H7 (cell line): Measurements from ENCODE around the gene LDLRAD4. TPM values are rescaled to one million over a fixed set of nuclear protein-coding genes. Genes with fewer than 3 reads are reported as not detected.
A peak's percentile ranks its signal among the peaks of the same experiment; 100 is the strongest.

ENCODE experiments used
- DNase-seq: peaks from one replicate; pipeline ENCODE4 v3.0.0; 2012
- H3K27me3 ChIP-seq: 2 replicates; pipeline ENCODE4 v1.6.0; 2011; ENCODE audit warnings: mild to moderate bottlenecking, low read length; ENCODE audit not compliant: control insufficient read depth, insufficient read depth
- H3K36me3 ChIP-seq: replicated peaks from 2 replicates; pipeline ENCODE4 v1.5.1; 2011; ENCODE audit warnings: low read length; ENCODE audit not compliant: control insufficient read depth, insufficient read depth
- H3K4me3 ChIP-seq: 2 replicates; pipeline ENCODE4 v1.5.1; 2011; ENCODE audit warnings: low read depth, mild to moderate bottlenecking, control low read depth, low read length, moderate library complexity; ENCODE audit not compliant: insufficient read depth
- total RNA-seq: library from RNA; depleted of rRNA; stranded (reverse); fragments of >200 nt; shearing (Covaris generic); gene quantifications from 2 replicates; pipeline ENCODE4 v1.2.3, GENCODE V29; 2014

Gene LDLRAD4
- total RNA-seq, 1 experiment from 2014 or later = 21.0 TPM

DNA sequence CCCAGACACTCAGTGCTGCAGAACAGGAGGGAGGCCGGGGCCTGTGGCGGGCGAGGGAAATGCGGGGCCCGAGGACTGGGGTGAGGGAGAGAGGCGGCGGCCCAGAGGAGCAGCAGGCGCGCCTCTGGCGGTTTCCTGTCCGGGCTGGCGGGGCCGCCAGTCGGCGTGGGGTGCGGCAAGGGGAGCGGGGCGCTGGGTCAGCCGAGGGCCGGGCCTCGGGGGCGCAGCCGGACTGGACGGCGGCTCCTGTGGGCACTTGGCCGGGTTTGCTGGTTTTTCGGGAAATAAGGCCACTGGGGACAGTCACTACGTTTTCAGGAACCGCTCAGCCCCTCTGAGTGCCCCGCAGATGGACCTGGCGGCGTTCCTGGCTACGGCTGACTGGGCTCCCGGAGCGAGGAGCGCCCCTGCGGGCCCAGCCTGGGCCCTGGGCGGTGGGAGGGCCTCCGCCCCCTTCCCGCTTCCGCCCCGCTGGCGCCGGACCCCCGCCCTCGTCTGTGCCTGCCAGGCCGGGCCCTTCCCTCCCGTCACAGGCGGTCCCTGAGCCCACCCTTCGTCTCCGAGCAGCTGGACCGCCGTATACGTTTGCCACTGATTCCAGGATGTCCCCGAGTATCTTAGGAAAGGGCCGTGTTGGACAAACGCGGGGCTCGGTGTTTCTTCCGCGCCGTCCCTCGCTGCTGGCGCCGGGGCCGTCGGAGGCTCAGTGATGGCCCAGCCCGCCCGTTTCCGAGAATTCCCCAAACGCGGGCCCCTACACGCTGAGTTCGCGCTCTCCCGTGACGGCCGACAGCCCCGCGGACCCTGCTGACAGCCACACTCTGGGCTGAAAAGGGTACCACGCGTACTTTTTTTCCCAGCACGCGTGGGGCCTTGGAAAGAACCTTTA, 423.2 kb downstream of the LDLRAD4 start:
- H3K36me3 ChIP-seq = no peaks in the 10 kb centered on the region
- H3K4me3 ChIP-seq = peak overlapping the region; percentile 30; the same call in 1 of the 2 replicates
- DNase-seq = peak; percentile 72
- no peaks in the 10 kb centered on the region for H3K27me3 ChIP-seq

DNA sequence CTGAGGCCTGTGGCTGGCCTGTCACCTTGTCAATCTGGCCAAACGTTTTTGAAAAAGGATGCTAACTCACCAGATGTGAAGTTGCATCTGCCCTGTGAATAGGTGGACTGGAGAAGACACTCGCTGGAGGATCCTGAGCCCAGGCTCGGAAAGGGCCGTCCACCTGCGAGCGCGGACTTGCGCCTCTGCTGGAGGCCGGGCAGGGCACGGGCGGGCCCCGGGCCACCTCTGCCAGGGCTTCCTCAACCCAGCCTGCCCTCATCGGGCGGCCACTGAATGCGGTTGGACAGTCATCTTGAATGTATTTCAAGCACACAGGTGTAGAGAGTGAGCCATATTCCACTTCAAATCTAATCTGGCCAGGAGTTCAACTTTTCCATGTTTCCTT, 423.9 kb downstream of the LDLRAD4 start:
- H3K36me3 ChIP-seq = no peaks in the 10 kb centered on the region
- H3K4me3 ChIP-seq = no peak overlapping the region
- no peaks in the 10 kb centered on the region for H3K27me3 ChIP-seq
- peak; percentile 54 for DNase-seq

DNA sequence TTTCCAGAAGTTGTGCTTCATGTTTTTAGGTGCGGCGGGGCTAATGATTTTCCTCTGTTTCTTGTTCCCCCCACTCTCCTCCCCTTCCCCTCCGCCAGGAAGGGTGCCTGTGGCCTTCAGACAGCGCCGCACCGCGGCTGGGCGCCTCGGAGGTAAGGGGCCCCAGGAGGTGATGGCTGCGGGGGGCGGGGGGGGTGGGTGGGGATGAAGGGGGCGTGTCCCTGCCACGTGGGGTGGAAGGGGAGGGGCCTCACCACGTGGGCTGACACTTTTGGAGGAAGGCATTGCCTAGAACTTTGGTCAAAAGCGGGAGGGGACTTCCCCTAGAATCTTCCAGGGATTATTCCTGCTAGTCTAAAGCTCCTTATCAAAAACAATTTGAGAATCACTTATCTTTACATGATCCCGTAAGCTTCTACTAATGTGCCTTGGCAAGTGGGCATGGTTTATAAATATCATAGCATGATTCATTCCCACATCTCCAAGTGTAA, 424.7 kb downstream of the LDLRAD4 start:
- Histone ChIP-seq H3K36me3 (no peaks in the 10 kb centered on the region), H3K4me3 (no peak overlapping the region), H3K27me3 (no peaks in the 10 kb centered on the region)
- peak; percentile 55 for DNase-seq

DNA sequence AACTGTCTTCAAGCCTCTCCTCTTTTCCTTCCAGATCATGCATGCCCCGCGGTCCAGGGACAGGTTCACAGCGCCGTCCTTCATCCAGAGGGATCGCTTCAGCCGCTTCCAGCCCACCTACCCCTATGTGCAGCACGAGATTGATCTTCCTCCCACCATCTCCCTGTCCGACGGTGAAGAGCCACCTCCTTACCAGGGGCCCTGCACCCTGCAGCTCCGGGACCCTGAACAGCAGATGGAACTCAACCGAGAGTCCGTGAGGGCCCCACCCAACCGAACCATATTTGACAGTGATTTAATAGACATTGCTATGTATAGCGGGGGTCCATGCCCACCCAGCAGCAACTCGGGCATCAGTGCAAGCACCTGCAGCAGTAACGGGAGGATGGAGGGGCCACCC, 426.5 kb downstream of the LDLRAD4 start:
- DNase-seq = no peak
- Histone ChIP-seq H3K4me3 (no peak overlapping the region), H3K36me3 (no peaks in the 10 kb centered on the region), H3K27me3 (no peaks in the 10 kb centered on the region)

DNA sequence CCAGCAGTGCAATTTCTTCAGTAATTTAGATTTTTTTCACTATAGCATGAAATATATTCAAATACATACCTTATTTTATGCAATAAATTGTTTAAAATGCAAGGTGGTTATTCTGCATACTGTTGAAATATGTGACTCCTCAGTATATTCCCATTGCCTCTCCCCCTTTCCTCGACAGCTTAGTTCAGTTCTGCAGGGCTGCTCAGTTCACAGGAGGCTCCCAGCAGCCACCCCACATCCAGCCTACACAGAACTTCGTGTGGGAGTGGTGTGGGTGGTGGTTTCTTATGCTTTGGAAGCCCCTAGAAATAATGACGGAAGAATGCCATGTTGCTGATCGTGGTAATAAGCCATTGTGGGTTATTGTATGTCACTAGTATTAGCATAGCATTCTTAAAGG, 428.1 kb downstream of the LDLRAD4 start:
- Histone ChIP-seq H3K4me3 (no peak overlapping the region), H3K36me3 (no peaks in the 10 kb centered on the region), H3K27me3 (no peaks in the 10 kb centered on the region)
- no peak for DNase-seq

DNA sequence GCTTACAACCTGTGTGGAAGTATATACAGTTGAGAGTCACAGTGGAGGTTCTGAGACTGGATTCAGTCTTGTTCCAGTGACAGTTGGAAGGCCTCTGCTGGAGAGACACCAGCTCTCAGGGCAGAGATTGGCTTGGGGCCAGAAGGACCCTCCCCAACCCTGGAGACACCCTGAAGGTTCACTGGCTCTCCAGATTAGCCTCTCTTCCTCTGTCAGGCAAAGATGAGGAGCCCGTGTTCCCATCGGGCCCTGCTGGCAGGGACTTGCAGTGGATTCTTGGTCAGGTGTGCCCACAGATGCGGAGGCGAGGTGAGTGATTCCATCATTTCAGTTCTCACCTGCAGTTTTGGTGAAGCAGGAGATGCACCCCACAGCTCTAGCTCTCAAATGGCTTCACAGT, 429.2 kb downstream of the LDLRAD4 start:
- no peak overlapping the region for H3K4me3 ChIP-seq
- no peaks in the 10 kb centered on the region for H3K27me3 ChIP-seq
- DNase-seq = no peak
- H3K36me3 ChIP-seq = no peaks in the 10 kb centered on the region

DNA sequence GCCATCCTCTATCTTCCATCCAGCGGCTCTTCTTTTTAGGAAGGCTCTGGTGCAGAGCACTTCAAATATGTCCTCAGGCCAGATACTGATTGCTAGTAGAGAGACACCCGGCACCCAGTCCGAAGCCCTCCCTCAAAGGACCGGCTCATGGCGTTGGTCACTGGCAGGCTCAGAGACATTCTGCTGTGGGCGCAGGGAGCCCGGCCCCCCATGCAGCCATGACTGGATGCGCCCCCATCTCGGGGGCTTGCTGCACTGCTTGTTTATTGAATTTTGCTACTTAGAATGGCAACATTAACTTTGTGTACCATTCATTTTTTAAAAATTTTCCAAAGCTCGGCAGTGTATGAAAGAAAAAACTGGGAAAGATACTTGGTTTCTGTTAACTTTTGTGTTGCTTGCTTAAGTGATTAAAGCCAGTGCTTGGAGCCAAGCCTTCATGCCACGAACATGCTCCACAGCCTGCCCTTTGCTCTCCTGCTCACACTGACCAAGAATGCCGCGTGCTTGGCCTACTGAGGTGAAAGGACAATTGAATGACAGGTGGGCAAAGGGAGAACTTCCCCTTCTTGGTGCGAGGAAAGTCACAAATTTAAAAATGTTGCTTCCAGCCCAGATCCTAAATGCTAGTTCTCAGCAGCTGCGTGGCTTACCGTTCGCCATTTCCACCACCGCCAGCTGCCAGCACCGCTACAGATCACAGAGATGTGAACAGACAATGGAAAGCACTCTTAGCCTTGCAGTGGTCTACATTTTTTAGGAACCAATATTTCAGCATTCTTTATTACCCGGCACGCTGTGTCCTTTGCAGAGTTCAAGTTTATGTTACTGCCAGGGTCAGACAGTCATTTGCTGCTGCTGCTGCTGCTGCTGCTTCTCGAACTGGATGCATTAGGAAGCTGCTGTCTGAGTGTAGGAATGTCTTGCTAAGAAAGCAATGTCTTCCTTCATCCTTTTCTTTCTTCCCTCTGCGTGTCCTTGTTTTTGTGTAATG, 431.1 kb downstream of the LDLRAD4 start:
- Histone ChIP-seq H3K36me3 (no peaks in the 10 kb centered on the region), H3K27me3 (no peaks in the 10 kb centered on the region), H3K4me3 (no peak overlapping the region)
- DNase-seq = no peak

DNA sequence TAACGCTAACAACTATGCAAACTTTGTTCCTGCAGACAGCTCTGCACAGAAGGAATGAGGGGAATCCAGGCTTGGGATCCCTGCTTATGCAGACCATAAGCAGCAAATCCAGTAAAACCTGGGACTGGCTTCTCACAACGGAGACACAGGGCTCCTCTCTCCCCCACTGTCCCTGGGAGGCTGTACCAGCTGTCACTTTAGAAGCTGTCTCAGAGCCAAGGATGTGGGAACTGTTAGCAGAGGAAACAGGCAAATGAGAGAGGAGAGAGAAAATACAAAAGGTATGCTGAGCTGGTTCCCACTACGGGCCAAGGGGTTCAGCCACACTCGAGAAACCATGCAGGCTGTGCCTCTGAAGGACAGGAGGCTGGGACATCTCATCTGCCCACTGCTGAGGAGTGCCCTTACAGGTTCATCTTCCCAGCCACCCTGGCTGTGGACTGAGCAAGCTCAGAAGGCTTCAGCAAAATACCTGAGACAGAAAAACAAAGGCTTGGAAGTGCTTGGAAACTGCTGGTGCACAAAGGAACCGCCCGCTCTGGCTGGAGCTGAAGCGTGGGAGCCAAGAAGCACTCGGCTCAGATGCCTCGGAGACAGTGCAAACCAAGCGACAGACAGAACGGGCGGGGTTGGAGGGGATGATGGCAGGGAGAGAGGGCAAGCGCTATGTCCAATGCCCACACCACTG, 435.3 kb downstream of the LDLRAD4 start:
- Histone ChIP-seq H3K4me3 (no peak overlapping the region), H3K27me3 (no peaks in the 10 kb centered on the region), H3K36me3 (no peaks in the 10 kb centered on the region)
- DNase-seq = no peak

DNA sequence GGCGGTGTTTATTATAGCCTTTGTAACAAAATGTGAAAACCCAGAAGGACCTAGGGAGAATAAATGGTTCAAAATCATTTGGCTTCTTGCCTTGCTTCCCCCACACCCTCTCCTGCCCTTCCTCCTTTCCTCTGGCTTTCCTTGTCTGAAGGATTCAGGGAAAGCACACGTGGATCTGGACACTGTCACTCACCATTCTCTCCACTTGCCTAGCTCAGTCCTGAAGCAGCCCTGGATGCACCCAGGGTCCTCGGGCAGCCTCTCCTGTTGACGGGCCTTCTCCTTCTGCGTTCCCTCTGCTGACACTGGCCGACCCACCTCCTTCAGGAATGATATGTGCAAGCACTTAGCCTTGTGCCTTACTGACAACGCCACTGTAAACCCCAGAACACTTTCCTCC, 439.4 kb downstream of the LDLRAD4 start:
- H3K36me3 ChIP-seq = no peaks in the 10 kb centered on the region
- no peak for DNase-seq
- no peak overlapping the region for H3K4me3 ChIP-seq
- H3K27me3 ChIP-seq = no peaks in the 10 kb centered on the region

DNA sequence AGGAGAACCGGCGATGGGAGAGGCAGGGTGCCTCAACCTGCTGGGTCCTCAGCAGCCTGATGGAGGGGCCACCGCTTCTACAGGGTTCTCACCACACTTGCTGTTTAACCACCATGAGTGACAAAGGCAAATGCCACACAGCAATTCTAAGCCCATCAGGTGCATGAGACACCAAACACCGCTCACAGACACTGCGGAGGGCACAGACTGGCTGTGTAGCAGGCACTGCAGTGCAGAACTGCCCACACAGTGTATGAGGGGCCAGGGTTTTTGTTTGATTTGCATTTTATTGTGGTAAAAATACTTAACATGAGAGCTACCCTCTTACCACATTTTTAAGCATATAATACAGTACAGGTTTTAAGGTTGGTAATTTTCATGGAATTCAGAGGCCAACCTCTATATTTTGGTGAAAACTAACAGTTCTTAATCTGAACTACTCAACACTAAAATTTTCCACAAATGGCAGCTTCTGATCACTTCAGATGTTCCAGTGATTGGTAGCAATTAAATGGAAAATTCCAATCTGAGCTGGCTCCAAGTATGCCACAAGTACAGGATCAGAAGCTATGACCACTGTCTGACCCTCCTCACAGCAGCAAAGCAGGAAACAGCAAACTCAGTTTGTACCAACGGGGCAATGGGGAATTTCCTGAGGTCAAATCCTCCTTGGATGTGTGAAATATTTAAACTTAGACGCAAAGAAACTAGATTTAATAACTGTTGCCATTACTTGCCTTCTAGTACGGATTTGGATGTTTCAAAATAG, 440.1 kb downstream of the LDLRAD4 start:
- Histone ChIP-seq H3K4me3 (no peak overlapping the region), H3K27me3 (no peaks in the 10 kb centered on the region), H3K36me3 (no peaks in the 10 kb centered on the region)
- DNase-seq = no peak

DNA sequence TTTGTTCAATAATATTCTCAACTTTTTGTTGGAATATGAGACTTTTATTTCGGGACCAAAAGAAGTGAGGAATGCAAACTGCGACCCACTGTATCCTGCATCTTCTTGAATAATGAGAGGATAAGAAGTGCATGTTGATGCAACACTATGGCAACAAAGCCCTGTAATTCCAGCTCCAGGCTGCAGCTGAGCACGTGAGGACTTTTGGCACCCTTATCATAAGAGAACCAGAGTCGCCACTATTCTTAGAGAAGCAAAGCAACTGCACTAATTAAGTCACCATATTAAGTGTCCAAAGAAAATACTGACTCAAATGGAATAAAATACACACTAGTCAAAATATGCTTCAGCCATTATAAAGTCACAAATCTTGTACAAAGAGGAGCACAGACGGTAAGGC, 441.9 kb downstream of the LDLRAD4 start:
- no peaks in the 10 kb centered on the region for H3K36me3 ChIP-seq
- H3K4me3 ChIP-seq = no peak overlapping the region
- DNase-seq = no peak
- H3K27me3 ChIP-seq = no peaks in the 10 kb centered on the region

DNA sequence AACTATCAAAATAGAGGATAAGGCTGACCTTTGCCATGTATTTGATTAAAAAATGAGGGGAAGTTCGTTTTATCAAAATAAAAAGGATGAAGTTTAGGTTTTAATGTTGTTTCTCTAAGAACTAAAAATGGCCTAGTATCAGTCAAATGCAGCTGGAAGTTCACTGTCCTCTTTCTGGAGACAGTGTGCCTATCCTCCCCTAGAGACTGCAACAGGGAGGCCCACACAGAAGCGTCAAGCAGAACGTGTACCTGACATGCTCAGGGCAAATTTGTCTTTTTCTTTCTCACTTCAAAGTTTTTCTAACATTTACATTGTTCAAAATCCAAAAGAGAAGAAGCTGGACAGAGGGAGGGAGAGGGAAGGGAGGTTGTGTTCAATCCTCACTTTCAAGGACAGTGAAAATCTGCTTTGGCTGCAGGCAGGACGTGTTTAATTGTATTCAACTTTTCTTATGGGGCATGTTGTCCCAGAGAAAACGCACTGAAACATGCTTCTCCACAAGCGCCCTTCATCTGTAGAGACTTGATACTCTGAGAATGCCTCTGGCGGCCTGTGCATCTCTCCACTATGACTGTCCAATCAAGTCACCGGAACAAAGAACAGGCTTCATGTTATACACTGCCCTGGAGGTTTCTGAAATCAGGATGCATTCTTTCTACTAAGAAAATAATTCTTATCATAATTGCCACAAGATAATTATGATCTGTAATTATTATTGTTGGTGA, 442.7 kb downstream of the LDLRAD4 start:
- H3K4me3 ChIP-seq = no peak overlapping the region
- H3K27me3 ChIP-seq = no peaks in the 10 kb centered on the region
- no peaks in the 10 kb centered on the region; the same call in 1 of the 2 replicates for H3K36me3 ChIP-seq
- no peak for DNase-seq

DNA sequence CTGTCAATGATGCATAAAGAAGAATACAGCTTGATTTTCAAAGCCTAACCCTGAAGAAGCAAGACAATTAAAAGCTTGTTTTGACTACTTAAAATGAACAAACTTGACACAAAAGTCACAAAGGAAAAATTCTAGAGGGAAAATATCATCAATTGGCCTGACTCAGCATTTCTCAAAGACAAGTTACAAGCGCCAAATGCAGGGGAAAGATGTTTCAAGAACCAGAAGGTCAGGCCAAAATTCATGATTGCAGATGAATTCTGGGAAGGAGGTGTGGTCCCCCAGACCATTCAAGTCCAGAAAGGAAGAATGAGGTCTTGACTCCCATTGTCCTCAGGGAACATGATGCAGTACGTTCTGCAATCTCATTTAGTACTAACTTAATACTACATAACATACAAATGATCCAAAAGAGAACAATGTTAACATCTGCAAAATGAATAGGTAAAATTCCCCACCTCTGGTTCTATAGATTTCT, 443.3 kb downstream of the LDLRAD4 start:
- H3K36me3 ChIP-seq = no peaks in the 10 kb centered on the region; the same call in 1 of the 2 replicates
- no peaks in the 10 kb centered on the region for H3K27me3 ChIP-seq
- no peak overlapping the region for H3K4me3 ChIP-seq
- no peak for DNase-seq
